ENCODE data around the gene PCDHA7.

DNA sequence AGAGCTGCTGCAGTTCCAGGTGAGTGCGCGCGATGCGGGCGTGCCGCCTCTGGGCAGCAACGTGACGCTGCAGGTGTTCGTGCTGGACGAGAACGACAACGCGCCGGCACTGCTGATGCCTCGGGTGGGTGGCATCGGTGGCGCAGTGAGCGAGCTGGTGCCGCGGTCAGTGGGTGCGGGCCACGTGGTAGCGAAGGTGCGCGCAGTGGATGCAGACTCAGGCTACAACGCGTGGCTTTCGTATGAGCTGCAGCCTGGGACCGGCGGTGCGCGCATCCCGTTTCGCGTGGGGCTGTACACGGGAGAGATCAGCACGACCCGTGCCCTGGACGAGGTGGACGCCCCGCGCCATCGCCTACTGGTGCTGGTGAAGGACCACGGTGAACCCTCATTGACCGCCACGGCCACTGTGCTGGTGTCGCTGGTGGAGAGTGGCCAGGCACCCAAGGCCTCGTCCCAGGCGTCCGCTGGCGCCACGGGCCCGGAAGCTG, 31.2 kb upstream of the PCDHA7 start:
- no peak for TF ChIP-seq EP300 (IDR thresholded peaks at IDR 0.05)
- no peak for TF ChIP-seq POLR2A (IDR thresholded peaks at IDR 0.05)
